Measurements from ENCODE around the gene PRSS57.

DNA sequence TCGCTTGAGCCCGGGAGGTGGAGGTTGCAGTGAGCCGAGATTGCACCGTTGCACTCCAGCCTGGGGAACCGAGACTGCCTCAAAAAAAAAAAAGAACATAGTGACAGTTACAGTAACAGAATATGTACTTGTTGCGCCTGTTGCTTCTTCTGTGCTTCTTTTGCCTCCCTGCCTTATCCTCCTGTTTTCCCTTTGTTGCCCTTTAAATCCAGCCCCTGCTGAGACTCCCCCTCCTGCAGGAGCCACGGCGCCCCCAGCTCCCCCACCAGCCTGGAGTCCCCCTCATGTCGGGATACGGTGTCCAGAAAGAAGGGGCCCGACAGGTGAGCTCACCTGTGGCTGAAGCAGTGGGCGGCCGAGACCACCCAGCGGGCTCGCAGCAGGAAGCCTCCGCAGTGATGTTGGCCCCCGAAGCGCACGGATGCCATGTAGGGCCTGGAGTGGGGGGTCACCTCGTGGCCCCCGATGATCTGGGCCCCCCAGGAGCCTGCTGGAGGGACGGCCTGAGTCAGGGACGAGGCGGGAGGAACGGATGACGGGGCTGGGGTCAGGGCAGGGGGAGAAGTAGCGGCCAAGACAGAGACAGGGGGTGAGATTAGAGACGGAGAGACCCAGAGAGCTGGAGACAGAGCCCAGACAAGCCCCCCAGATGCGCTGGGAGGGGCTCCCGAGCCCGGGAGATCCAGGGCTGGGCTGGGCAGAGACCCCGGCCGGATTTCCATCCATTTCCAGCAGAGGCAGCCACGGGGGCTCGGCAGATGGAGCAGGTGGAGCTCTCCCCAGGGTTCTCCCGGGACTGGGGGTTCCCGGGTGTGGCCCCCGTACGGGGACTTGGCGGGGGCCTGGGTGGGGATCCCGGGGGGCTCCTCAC, 536 bp downstream of the PRSS57 start:
- TF ChIP-seq CTCF (conservative IDR thresholded peaks at IDR 0.05 in 1 of 2, IDR thresholded peaks at IDR 0.05 in 1 of 2; ENCODE audit: low read depth in 1 of 2, low read length in 2 of 2) (no peak), EZH2 (IDR thresholded peaks at IDR 0.05; ENCODE audit: low read length, missing control alignments) (no peak)
